Measurements from ENCODE around the gene RNGTT. TPM values are rescaled to one million over a fixed set of nuclear protein-coding genes. Genes with fewer than 3 reads are reported as not detected.
"Not testable (repeated sequence)": the region's sequence is repeated elsewhere in the genome, so short reads cannot be mapped to it uniquely, and the experiment has no call there.

Gene RNGTT
- total and polyA plus RNA-seq, 8 donors = 12.1 to 18.5 (median 15.7) TPM

- Histone ChIP-seq H3K36me3 (no peaks in the 10 kb centered on the region), H3K4me3 (no peak overlapping the region), H3K27ac (no peak overlapping the region), H3K4me1 (peaks cover 0 to 13% of the 10 kb centered on the region in 2 donors), H3K9me3 (no peaks in the 10 kb centered on the region), H3K27me3 (no peaks in the 10 kb centered on the region)
- no peak for TF ChIP-seq CTCF (IDR thresholded peaks at IDR 0.05)
- ATAC-seq = no peak
- no peak for DNase-seq
- intact Hi-C loops (cut with DNase I) = loop anchor here in 1 of 2 donors (5.0 kb wide), 1 partner anchor 258 kb away; no protein-coding TSS in a partner anchor
Measured at GRCh38 chr6:88984606-88985005, 21.2 kb upstream of the RNGTT start.

- H3K4me1 ChIP-seq = peaks cover 0 to 13% of the 10 kb centered on the region in 2 donors
- intact Hi-C loops (cut with DNase I) = loop anchor here in 1 of 2 donors (5.0 kb wide), 1 partner anchor 258 kb away; no protein-coding TSS in a partner anchor
- H3K36me3 ChIP-seq = no peaks in the 10 kb centered on the region
- no peak overlapping the region for H3K27ac ChIP-seq
- DNase-seq = no peak
- H3K4me3 ChIP-seq = no peak overlapping the region
- no peaks in the 10 kb centered on the region for H3K27me3 ChIP-seq
- ATAC-seq = no peak
- no peaks in the 10 kb centered on the region for H3K9me3 ChIP-seq
- no peak for TF ChIP-seq CTCF (IDR thresholded peaks at IDR 0.05)
Measured at GRCh38 chr6:88984152-88984551, 20.7 kb upstream of the RNGTT start.

GRCh38 chr6:88983532-88983931, 20.1 kb upstream of the RNGTT start:
- H3K36me3 ChIP-seq = no peaks in the 10 kb centered on the region
- H3K4me1 ChIP-seq = peaks cover 0 to 13% of the 10 kb centered on the region in 2 donors
- no peak overlapping the region for H3K4me3 ChIP-seq
- peak; percentile 79 for ATAC-seq
- peak in 1 of 4 donors; percentile 18 for DNase-seq
- intact Hi-C loops (cut with DNase I) = loop anchor here in 1 of 2 donors (5.0 kb wide), 1 partner anchor 259 kb away; no protein-coding TSS in a partner anchor
- peak; percentile 39 to 64 for TF ChIP-seq CTCF (IDR thresholded peaks at IDR 0.05)
- no peaks in the 10 kb centered on the region for H3K9me3 ChIP-seq
- no peaks in the 10 kb centered on the region for H3K27me3 ChIP-seq
- no peak overlapping the region for H3K27ac ChIP-seq

GRCh38 chr6:88983129-88983528, 19.7 kb upstream of the RNGTT start:
- not testable (repeated sequence) for H3K4me3 ChIP-seq, H3K27ac ChIP-seq, DNase-seq, H3K27me3 ChIP-seq, H3K36me3 ChIP-seq, H3K9me3 ChIP-seq
- peaks cover 0 to 13% of the 10 kb centered on the region in 2 donors for H3K4me1 ChIP-seq
- peak; percentile 9 for ATAC-seq
- intact Hi-C loops (cut with DNase I) = loop anchor here in 1 of 2 donors (5.0 kb wide), 1 partner anchor 259 kb away; no protein-coding TSS in a partner anchor

GRCh38 chr6:88982720-88983119, 19.3 kb upstream of the RNGTT start:
- Histone ChIP-seq H3K4me1 (peaks cover 0 to 13% of the 10 kb centered on the region in 2 donors), H3K27ac (no peak overlapping the region), H3K27me3 (no peaks in the 10 kb centered on the region), H3K36me3 (no peaks in the 10 kb centered on the region), H3K4me3 (no peak overlapping the region), H3K9me3 (no peaks in the 10 kb centered on the region)
- peak; percentile 58 to 73 for TF ChIP-seq CTCF (IDR thresholded peaks at IDR 0.05)
- DNase-seq (peak in 2 of 4 donors; percentile 41 to 68), ATAC-seq (peak; percentile 99)
- intact Hi-C loops (cut with DNase I) = loop anchor here in 1 of 2 donors (5.0 kb wide), 1 partner anchor 260 kb away; no protein-coding TSS in a partner anchor

GRCh38 chr6:88975369-88975768, 12.0 kb upstream of the RNGTT start:
- no peaks in the 10 kb centered on the region for H3K27me3 ChIP-seq
- no peak for TF ChIP-seq CTCF (IDR thresholded peaks at IDR 0.05)
- H3K4me1 ChIP-seq = no peaks in the 10 kb centered on the region
- no peak for ATAC-seq
- intact Hi-C loops (cut with DNase I) = no loop called here
- no peaks in the 10 kb centered on the region for H3K36me3 ChIP-seq
- no peaks in the 10 kb centered on the region for H3K9me3 ChIP-seq
- no peak for DNase-seq
- no peak overlapping the region for H3K27ac ChIP-seq
- no peak overlapping the region for H3K4me3 ChIP-seq

All from left lung (tissue), 10 donors.